B cell (primary cell): ENCODE measurements around the gene AFG3L2.

ENCODE experiments used
- CTCF ChIP-seq: fragments of 200-600 bp; IDR thresholded peaks from one replicate; pipeline ENCODE4 v1.8.0; 2022; ENCODE audit warnings: antibody characterized with exemption, mild to moderate bottlenecking
- EZH2 ChIP-seq: IDR thresholded peaks from 2 replicates; pipeline ENCODE4 v1.6.1; 2012; ENCODE audit warnings: borderline replicate concordance, low read depth, mild to moderate bottlenecking, moderate library complexity, low read length; ENCODE audit not compliant: insufficient read depth, poor library complexity, severe bottlenecking

GRCh38 chr18:12423820-12424219 is 46.8 kb upstream of the AFG3L2 start:
- TF ChIP-seq EZH2 (no peak), CTCF (no peak)
